Head of caudate nucleus (tissue), 42 donors: Measurements from ENCODE around the gene ZYX.

Experiments
- DNase-seq, 42 donors: peaks; one replicate each; pipeline versions ENCODE4 v3.0.0 to v3.0.0-alpha.2; 2020 to 2021; ENCODE audit warnings: mixed read lengths in 7 of 42
- intact Hi-C: fragments of 100-400 bp; cut with DNase I; formaldehyde crosslinking; loops from one replicate; pipeline ENCODE4 v1.15.0; 2022

ZYX gene

GRCh38 chr7:143360788-143361551 lies 20.2 kb upstream of the ZYX start:
- DNase-seq: peak in 35 of 42 donors; percentile 36 to 89 (median 64)

GRCh38 chr7:143361552-143362130 lies 19.5 kb upstream of the ZYX start:
- peak in 18 of 42 donors; percentile 28 to 69 (median 47) for DNase-seq
- intact Hi-C loops: no loop called here

More at GRCh38 chr7:143360788-143361551, 20.2 kb upstream of the ZYX start:
- intact Hi-C loops: no loop called here

- DNase-seq: peak in 38 of 42 donors; percentile 37 to 86 (median 72)
- intact Hi-C loops: no loop called here
Observed at GRCh38 chr7:143362131-143363015, 18.8 kb upstream of the ZYX start, which contains the start of gene FAM131B. FAM131B (minus strand) TSS chr7:143362713; CDS start chr7:143362603, 110 bp downstream.

GRCh38 chr7:143363016-143363937 lies 17.9 kb upstream of the ZYX start:
- intact Hi-C loops: no loop called here
- peak in 1 of 42 donors; percentile 34 for DNase-seq

GRCh38 chr7:143367972-143368371 lies 13.2 kb upstream of the ZYX start:
- intact Hi-C loops: no loop called here
- DNase-seq: no peak

GRCh38 chr7:143368387-143368786 lies 12.8 kb upstream of the ZYX start:
- no peak for DNase-seq
- intact Hi-C loops: no loop called here

GRCh38 chr7:143369678-143370651 lies 11.2 kb upstream of the ZYX start:
- intact Hi-C loops: no loop called here
- DNase-seq: no peak

GRCh38 chr7:143372070-143372469 lies 9.1 kb upstream of the ZYX start:
- peak; percentile 69 to 97 (median 88) for DNase-seq
- intact Hi-C loops: no loop called here

GRCh38 chr7:143373255-143373794 lies 7.8 kb upstream of the ZYX start:
- intact Hi-C loops: no loop called here

GRCh38 chr7:143374561-143374960 lies 6.6 kb upstream of the ZYX start:
- no peak for DNase-seq
- intact Hi-C loops: no loop called here

More at GRCh38 chr7:143373255-143373794, 7.8 kb upstream of the ZYX start:
- DNase-seq: no peak

GRCh38 chr7:143375298-143376034 lies 5.7 kb upstream of the ZYX start:
- intact Hi-C loops: no loop called here
- DNase-seq: no peak

GRCh38 chr7:143376396-143376795 lies 4.7 kb upstream of the ZYX start:
- intact Hi-C loops: no loop called here

GRCh38 chr7:143379611-143380259 lies 1.4 kb upstream of the ZYX start:
- intact Hi-C loops: no loop called here
- DNase-seq: no peak

More at GRCh38 chr7:143376396-143376795, 4.7 kb upstream of the ZYX start:
- no peak for DNase-seq

- peak; percentile 72 to 95 (median 88) for DNase-seq
- intact Hi-C loops: no loop called here
Observed at GRCh38 chr7:143380260-143380645, 892 bp upstream of the ZYX start.

GRCh38 chr7:143381427-143382125 lies 431 bp downstream of the ZYX start:
- peak; percentile 49 to 86 (median 73) for DNase-seq
- intact Hi-C loops: no loop called here
